K562 (cell line): ENCODE results near the gene ROM1. TPM values are rescaled to one million over a fixed set of nuclear protein-coding genes. Genes with fewer than 3 reads are reported as not detected.

Experiments used
- ARID3A ChIP-seq: IDR thresholded peaks from 2 replicates; pipeline ENCODE4 v1.6.1; 2012; ENCODE audit warnings: low read depth, low read length, improper control_type of control experiment, borderline replicate concordance
- ATF2 ChIP-seq: sonication (generic); formaldehyde crosslinking; IDR thresholded peaks from 2 replicates; pipeline ENCODE4 v1.8.1; 2022; ENCODE audit warnings: missing genetic modification reagents
- CBFA2T3 ChIP-seq: fragments of 450-650 bp; IDR thresholded peaks from 2 replicates; pipeline ENCODE4 v1.6.1; 2017
- FOXM1 ChIP-seq, 2 experiments: fragments of 450-650 bp in 1 of 2; sonication (generic) in 1 of 2; formaldehyde crosslinking in 1 of 2; IDR thresholded peaks; 2 replicates each; pipeline versions ENCODE4 v1.6.1 to v1.9.0; 2017 to 2022; ENCODE audit warnings: low read depth in 2 of 2, mild to moderate bottlenecking in 2 of 2, missing genetic modification reagents in 1 of 2, moderate library complexity in 1 of 2
- GABPA ChIP-seq: fragments of 200-800 bp; sonication (Bioruptor generic); conservative IDR thresholded peaks from 2 replicates; pipeline ENCODE4 v1.6.1; 2016; ENCODE audit warnings: low read depth, missing genetic modification characterization, missing compliant biosample characterization
- HMGN3 ChIP-seq: IDR thresholded peaks from 2 replicates; pipeline ENCODE4 v1.6.1; 2011; ENCODE audit warnings: borderline replicate concordance, low read depth, mild to moderate bottlenecking, mixed read lengths, low read length; ENCODE audit not compliant: insufficient read length; ENCODE audit errors: extremely low read depth
- PTTG1 ChIP-seq: fragments of 450-650 bp; IDR thresholded peaks from 2 replicates; pipeline ENCODE4 v1.6.1; 2016; ENCODE audit warnings: low read depth, mild to moderate bottlenecking, missing genetic modification characterization, missing compliant biosample characterization
- SRSF7 ChIP-seq: fragments of 200-400 bp; formaldehyde crosslinking; optimal IDR thresholded peaks from 2 replicates; pipeline ENCODE3; 2017; ENCODE audit warnings: mild to moderate bottlenecking, low read depth, low read length
- ZNF12 ChIP-seq: sonication (generic); formaldehyde crosslinking; IDR thresholded peaks from 2 replicates; pipeline ENCODE4 v1.4.0; 2020; ENCODE audit warnings: mild to moderate bottlenecking, missing genetic modification reagents
- ZNF146 ChIP-seq: IDR thresholded peaks from one replicate; pipeline ENCODE4 v1.6.1; 2018; ENCODE audit warnings: missing compliant biosample characterization; ENCODE audit not compliant: unreplicated experiment
- polyA plus RNA-seq, 8 experiments: library from polyadenylated mRNA; depleted of rRNA in 4 of 8; stranded (reverse) in 5 of 8; unstranded in 3 of 8; fragments of >200 nt; fragmentation: Nextera tagmentation in 2 of 8; fragmentation: Illumina TruSeq in 1 of 8; extraction: Ambion mirVana in 2 of 8; extraction: Trizol in 1 of 8; gene quantifications; 2 replicates each; pipeline versions ENCODE4 v1.2.1 to v1.2.3, GENCODE V29; 2011 to 2014; ENCODE audit warnings: inconsistent platforms in 1 of 8, missing spikeins in 1 of 8
- total RNA-seq, 7 experiments: library from RNA; depleted of rRNA in 6 of 7; stranded (reverse); fragments of >200 nt in 6 of 7; fragmentation: Illumina TruSeq in 2 of 7; extraction: Trizol in 2 of 7; gene quantifications; 2 replicates each; pipeline versions ENCODE4 v1.2.1 to v1.2.3, GENCODE V29; 2011 to 2021; ENCODE audit warnings: low replicate concordance in 1 of 7
- TF ChIP-seq, protein P1 (sequence below): IDR thresholded peaks from 2 replicates; pipeline ENCODE4 v1.6.1; 2016; ENCODE audit warnings: missing genetic modification characterization, missing compliant biosample characterization
- TF ChIP-seq, protein P2 (sequence below): sonication (generic); formaldehyde crosslinking; IDR thresholded peaks from 2 replicates; pipeline ENCODE4 v1.4.0; 2020; ENCODE audit warnings: mild to moderate bottlenecking, missing genetic modification reagents
- TF ChIP-seq, protein P3 (sequence below), 2 experiments: fragments of 450-650 bp; IDR thresholded peaks; 2 replicates each; pipeline ENCODE4 v1.6.1; 2018; ENCODE audit warnings: mild to moderate bottlenecking in 2 of 2, low read depth in 1 of 2; ENCODE audit not compliant: partially characterized antibody in 2 of 2

ROM1 gene
- total and polyA plus RNA-seq, 9 of the 15 experiments (the other 6 are each of a cell fraction or from before 2014, with no cell fraction given), result 0.75 to 4.0 (median 2.6) TPM

GRCh38 chr11:62599069-62599696, 13.9 kb upstream of the ROM1 start (continued):
- TF ChIP-seq, protein P1, sequence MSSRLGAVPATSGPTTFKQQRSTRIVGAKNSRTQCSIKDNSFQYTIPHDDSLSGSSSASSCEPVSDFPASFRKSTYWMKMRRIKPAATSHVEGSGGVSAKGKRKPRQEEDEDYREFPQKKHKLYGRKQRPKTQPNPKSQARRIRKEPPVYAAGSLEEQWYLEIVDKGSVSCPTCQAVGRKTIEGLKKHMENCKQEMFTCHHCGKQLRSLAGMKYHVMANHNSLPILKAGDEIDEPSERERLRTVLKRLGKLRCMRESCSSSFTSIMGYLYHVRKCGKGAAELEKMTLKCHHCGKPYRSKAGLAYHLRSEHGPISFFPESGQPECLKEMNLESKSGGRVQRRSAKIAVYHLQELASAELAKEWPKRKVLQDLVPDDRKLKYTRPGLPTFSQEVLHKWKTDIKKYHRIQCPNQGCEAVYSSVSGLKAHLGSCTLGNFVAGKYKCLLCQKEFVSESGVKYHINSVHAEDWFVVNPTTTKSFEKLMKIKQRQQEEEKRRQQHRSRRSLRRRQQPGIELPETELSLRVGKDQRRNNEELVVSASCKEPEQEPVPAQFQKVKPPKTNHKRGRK (tag), result peak; percentile 96
- TF ChIP-seq CBFA2T3 (peak; percentile 14; the same call in 1 of the 2 replicates), ATF2 (no peak), ARID3A (no peak), ZNF12 (CRISPR knock-in tag) (no peak), GABPA (tag) (peak; percentile 74), FOXM1 (IDR thresholded peaks at IDR 0.05; ENCODE audit: low read depth) (peak; percentile 81), FOXM1 (CRISPR knock-in tag; IDR thresholded peaks at IDR 0.05; ENCODE audit: low read depth) (no peak), ZNF146 (CRISPR knock-in tag) (no peak), PTTG1 (tag) (no peak), HMGN3 (no peak), SRSF7 (no peak)
- TF ChIP-seq, protein P2, sequence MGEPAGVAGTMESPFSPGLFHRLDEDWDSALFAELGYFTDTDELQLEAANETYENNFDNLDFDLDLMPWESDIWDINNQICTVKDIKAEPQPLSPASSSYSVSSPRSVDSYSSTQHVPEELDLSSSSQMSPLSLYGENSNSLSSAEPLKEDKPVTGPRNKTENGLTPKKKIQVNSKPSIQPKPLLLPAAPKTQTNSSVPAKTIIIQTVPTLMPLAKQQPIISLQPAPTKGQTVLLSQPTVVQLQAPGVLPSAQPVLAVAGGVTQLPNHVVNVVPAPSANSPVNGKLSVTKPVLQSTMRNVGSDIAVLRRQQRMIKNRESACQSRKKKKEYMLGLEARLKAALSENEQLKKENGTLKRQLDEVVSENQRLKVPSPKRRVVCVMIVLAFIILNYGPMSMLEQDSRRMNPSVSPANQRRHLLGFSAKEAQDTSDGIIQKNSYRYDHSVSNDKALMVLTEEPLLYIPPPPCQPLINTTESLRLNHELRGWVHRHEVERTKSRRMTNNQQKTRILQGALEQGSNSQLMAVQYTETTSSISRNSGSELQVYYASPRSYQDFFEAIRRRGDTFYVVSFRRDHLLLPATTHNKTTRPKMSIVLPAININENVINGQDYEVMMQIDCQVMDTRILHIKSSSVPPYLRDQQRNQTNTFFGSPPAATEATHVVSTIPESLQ (CRISPR knock-in tag), result no peak
- TF ChIP-seq, protein P3, sequence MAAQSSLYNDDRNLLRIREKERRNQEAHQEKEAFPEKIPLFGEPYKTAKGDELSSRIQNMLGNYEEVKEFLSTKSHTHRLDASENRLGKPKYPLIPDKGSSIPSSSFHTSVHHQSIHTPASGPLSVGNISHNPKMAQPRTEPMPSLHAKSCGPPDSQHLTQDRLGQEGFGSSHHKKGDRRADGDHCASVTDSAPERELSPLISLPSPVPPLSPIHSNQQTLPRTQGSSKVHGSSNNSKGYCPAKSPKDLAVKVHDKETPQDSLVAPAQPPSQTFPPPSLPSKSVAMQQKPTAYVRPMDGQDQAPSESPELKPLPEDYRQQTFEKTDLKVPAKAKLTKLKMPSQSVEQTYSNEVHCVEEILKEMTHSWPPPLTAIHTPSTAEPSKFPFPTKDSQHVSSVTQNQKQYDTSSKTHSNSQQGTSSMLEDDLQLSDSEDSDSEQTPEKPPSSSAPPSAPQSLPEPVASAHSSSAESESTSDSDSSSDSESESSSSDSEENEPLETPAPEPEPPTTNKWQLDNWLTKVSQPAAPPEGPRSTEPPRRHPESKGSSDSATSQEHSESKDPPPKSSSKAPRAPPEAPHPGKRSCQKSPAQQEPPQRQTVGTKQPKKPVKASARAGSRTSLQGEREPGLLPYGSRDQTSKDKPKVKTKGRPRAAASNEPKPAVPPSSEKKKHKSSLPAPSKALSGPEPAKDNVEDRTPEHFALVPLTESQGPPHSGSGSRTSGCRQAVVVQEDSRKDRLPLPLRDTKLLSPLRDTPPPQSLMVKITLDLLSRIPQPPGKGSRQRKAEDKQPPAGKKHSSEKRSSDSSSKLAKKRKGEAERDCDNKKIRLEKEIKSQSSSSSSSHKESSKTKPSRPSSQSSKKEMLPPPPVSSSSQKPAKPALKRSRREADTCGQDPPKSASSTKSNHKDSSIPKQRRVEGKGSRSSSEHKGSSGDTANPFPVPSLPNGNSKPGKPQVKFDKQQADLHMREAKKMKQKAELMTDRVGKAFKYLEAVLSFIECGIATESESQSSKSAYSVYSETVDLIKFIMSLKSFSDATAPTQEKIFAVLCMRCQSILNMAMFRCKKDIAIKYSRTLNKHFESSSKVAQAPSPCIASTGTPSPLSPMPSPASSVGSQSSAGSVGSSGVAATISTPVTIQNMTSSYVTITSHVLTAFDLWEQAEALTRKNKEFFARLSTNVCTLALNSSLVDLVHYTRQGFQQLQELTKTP (IDR thresholded peaks at IDR 0.05; ENCODE audit: low read depth in 1 of 2, partially characterized antibody in 2 of 2), result peak; percentile 19 to 81
